Frontal cortex (tissue), 4 donors: ENCODE data around the gene CELSR3. TPM values are rescaled to one million over a fixed set of nuclear protein-coding genes. Genes with fewer than 3 reads are reported as not detected.
A peak's percentile ranks its signal among the peaks of the same experiment; 100 is the strongest.

Source experiments
- DNase-seq, 2 donors: peaks; one replicate each; pipeline ENCODE4 v3.0.0; 2012; ENCODE audit warnings: low spot score in 2 of 2
- FAIRE-seq: peaks from 2 replicates; lab custom pipeline; 2012; peaks lifted over from hg19 to GRCh38; lab: Jason Lieb, UNC
- total RNA-seq: library from RNA; depleted of rRNA; stranded (reverse); fragments of >200 nt; gene quantifications from one replicate; pipeline ENCODE4 v1.2.3, GENCODE V29; 2014
- donor health status: control.
- donor health status: control.
- donor health status: control.

The CELSR3 gene
- total RNA-seq, 1 donor from 2014 or later, result 27.7 TPM

DNA sequence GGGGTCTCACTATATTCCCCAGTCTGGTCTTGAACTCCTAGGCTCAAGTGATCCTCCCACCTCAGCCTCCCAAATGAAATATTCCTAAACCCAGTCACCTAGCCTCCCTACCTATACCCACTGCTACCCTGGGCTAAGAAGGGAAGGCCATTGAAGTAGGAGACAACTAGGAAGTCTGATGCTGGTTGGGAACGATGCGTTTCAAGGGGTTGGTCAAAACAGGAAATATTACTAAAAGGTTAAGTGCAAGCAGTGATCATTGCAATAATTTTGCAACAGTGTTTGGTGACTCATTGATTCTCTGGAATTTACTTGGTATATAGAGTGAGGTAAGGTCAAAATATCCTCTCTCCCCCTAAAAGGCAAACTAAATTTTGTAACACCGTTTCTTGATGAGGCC is 48.6 kb downstream of the CELSR3 start:
- FAIRE-seq (no peak), DNase-seq (no peak)

DNA sequence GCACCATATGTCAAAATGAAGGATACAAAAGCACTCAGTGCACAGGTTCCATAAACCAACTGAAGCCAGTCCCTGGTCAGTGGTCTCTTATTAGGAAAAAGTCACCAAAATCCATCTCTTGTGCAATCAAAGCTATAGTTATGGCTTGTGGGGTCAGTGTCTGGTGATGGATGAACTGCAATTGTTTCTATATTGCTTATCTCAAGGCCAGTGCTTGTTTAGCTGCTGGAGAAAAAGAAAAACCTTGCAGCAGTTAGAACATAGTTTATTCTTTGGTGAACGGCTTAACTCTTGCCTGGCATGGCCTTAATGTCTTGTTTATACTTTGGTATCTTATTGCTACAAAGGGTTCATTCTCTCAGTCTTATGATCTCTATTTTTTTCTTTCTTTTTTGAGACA is 50.4 kb downstream of the CELSR3 start:
- FAIRE-seq (no peak), DNase-seq (no peak)

DNA sequence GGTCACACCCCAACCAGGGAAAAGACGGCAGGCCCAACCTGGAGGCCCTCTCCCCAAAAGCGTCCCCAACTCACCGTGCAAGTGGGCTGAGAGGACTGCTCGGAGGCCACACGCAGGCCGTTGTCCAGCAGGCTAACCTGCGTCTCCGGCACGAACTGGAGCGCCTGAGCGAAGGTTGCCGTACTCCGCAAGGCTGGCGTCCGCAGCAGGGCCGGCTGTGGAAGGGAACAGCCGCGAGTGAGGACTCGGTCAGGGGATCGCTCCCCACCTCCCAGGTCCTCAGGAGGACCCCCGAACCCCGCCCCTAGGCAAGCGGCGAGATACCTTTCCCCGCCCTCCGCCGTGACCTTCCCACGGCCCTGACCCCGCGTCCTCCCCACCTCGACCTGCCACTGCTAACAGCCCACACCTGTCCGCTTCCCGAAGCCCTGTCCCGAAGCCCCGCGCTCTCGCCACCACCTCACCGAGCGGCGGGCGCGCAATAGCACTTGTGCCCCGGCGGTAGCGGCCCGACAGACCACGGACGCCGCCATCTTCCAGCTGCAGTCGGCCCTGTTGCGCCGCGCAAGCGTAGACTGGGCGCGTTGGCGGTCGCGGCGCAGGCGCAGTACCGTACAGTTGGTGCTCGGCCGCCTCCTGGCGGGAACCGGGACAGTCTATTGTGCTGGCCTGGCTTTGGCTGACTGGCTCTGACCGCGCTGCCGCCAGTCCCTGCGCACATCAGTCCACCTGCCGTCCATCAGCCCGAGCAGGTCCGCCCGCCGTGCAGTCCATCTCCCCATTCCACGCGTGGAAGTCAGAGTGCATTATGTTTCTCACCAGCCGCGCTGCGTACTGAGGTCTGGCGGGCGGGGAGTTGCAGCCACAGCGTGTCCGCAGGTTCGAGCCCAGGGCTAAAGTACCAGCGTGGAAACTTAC is 53.3 kb downstream of the CELSR3 start, which contains the start of gene UQCRC1:
UQCRC1 (minus strand) TSS at position 559 of the 918 bp plus-strand sequence; CDS start at position 533, 26 bp downstream.
- DNase-seq, result peak; percentile 89 to 93
- no peak for FAIRE-seq

DNA sequence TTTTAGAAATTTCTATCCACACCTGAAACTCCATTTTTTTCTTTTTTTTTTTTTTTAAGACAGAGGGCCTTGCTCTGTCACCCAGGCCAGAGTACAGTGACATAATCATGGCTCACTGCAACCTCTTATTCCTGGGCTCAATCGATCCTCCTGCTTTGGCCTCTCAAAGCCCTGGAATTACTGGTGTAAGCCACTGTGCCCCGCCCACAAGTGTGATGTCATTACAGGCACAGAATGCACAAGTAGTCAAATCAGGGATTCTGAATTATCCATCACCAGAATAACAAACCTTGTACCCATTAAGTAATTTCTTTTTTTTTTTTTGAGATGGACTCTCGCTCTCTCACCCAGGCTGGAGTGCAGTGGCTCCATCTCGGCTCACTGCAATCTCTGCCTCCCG is 55.2 kb downstream of the CELSR3 start:
- DNase-seq (no peak), FAIRE-seq (no peak)

DNA sequence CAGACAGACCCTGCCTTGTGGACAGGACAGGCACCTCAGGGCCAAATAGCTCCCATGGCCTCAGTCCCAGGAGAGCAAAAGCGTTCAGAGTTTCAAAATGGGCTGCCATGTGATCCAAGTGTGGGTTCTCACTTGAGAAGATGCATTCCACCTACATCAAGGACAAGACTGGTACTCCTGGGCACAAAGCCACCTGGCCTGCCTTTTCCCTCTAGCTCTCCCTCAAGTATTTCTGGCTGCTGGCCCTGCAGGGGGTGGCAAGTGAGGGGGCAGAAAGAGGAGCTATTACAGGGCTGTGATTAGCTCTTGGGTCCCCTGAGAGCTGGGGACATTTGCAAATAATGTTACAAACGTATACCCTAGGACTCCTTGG is 61.1 kb downstream of the CELSR3 start:
- DNase-seq (no peak), FAIRE-seq (no peak)

- no peak for FAIRE-seq
- no peak for DNase-seq
Observed at GRCh38 chr3:48600711-48601621, 61.7 kb downstream of the CELSR3 start.

DNA sequence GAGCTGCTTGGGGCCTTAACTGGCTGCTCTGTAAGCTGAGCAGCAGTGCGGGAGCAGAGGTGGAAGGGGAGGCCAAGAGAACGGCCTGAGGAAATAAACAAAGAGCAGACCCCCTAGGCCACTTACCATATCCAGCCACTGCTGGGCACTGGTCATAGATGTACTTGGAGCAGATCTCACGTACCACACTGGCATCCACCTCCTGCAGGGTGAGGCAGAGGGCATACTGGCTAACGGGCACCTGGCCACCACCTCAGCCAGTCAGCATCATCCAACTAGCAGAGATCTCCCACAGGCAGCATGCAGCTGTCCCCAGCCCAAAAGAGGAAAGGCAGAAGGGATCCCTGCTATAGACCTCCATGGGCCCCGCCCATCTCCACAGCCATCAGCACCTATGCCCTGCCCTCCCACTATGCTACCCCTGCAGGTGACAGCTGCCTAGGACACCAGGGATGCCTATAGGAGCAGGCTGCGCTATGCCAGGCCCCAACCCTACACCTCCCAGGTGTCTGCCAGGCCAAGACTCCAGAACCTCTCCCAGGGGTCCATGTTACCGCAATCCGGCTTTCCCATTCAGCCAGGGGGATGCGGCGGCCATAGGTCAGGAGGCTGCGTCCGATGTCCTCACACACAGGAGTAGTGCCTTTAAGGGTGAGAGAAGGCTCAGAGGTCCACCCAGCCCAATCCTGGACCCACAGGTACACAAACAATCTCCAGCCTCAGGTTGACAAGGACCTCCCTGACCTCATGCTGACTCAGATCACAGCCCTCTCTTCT is 63.0 kb downstream of the CELSR3 start:
- no peak for FAIRE-seq
- no peak for DNase-seq

- no peak for DNase-seq
- no peak for FAIRE-seq
Observed at GRCh38 chr3:48599077-48599501, 63.6 kb downstream of the CELSR3 start.

GRCh38 chr3:48598323-48599076 is 64.2 kb downstream of the CELSR3 start:
- DNase-seq (peak in 1 of 2 donors; percentile 48), FAIRE-seq (no peak)

DNA sequence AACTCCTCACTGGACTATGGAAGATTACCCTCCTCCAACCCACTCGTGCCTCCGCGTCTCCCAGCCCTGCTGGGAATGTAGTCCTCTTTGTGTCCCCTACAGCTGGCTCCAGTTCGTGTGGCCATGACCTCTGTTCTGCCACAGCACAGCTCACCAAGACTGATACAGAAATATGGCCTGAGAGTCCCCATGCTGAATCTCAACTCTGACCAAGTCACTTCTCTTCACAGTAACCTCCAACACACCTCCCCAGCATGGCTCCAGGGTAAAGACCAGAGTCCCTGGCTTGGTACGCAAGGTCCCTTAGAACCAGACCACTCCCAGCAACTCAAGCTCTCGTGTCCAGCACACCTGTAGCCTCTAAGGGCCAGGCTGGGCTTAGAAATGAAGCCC is 65.3 kb downstream of the CELSR3 start:
- FAIRE-seq (no peak), DNase-seq (no peak)

GRCh38 chr3:48596676-48597407 is 65.8 kb downstream of the CELSR3 start:
- FAIRE-seq (no peak), DNase-seq (no peak)

- FAIRE-seq (no peak), DNase-seq (no peak)
Observed at GRCh38 chr3:48596157-48596556, 66.5 kb downstream of the CELSR3 start.

GRCh38 chr3:48595526-48596121 is 67.1 kb downstream of the CELSR3 start:
- DNase-seq, result peak in 1 of 2 donors; percentile 73
- no peak for FAIRE-seq

- FAIRE-seq, result no peak
- DNase-seq, result peak in 1 of 2 donors; percentile 65
Observed at GRCh38 chr3:48595075-48595525, 67.6 kb downstream of the CELSR3 start, which contains the start of gene COL7A1. Gene COL7A1, minus strand, starts transcription at chr3:48595329. Its CDS starts 170 bp downstream, at chr3:48595159.

GRCh38 chr3:48594417-48595049 is 68.2 kb downstream of the CELSR3 start:
- no peak for DNase-seq
- FAIRE-seq, result no peak

DNA sequence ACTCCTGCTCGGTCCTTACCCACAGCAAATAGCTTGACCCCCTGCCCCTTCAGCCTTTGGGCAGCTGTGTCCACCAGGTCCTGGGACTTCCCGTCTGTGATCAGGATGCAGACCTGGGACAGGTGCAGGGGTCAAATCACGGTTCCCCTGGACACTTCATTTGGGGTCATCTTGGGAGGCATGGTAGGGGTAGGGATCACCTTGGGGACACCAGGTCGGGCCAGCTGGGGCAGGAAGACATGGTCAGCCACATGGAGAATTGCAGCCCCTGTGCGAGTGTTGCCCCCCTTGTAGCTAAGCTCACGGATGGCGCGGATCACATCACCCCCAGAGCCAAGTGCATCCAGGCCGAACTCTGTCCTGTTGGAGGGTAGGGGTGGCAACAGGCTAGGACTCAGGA is 69.3 kb downstream of the CELSR3 start:
- DNase-seq, result no peak
- no peak for FAIRE-seq

GRCh38 chr3:48592519-48593087 is 70.1 kb downstream of the CELSR3 start:
- FAIRE-seq, result no peak
- DNase-seq, result no peak
